Right forelimb (tissue), 1 donor: ENCODE results near the gene NIT1.
"Not testable (repeated sequence)": the region's sequence is repeated elsewhere in the genome, so short reads cannot be mapped to it uniquely, and the experiment has no call there.

Source experiments
- DNase-seq: peaks from one replicate; pipeline ENCODE4 v3.0.0-alpha.2; 2018

The NIT1 gene

GRCh38 chr1:161115961-161116360 lies 1.9 kb upstream of the NIT1 start:
- not testable (repeated sequence) for DNase-seq

- DNase-seq: no peak
Measured at GRCh38 chr1:161119092-161119903, 1.4 kb downstream of the NIT1 start.

GRCh38 chr1:161121042-161121650 lies 3.2 kb downstream of the NIT1 start:
- DNase-seq: no peak

- DNase-seq: no peak
Measured at GRCh38 chr1:161121834-161122233, 3.9 kb downstream of the NIT1 start.

- no peak for DNase-seq
Measured at GRCh38 chr1:161122967-161123366, 5.1 kb downstream of the NIT1 start.

DNA sequence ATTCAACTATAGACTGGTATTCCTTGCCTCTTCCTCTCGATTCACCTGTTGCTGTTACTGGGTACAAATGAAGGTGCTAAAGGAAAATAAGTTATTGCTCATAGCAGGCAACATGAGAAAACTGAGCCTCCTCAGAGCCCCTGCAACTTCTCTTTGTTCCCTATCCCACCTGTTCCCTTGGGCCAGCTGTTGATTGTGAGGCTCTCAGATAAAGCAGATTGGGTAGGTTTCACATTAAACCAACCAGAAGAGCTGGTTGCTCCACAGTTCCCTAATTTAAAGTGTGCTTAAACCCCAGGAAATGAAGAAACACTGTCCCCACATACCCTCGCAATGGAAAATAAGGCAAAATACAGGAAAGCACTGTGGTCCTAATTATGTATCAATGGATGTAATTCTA lies 9.7 kb downstream of the NIT1 start:
- no peak for DNase-seq

DNA sequence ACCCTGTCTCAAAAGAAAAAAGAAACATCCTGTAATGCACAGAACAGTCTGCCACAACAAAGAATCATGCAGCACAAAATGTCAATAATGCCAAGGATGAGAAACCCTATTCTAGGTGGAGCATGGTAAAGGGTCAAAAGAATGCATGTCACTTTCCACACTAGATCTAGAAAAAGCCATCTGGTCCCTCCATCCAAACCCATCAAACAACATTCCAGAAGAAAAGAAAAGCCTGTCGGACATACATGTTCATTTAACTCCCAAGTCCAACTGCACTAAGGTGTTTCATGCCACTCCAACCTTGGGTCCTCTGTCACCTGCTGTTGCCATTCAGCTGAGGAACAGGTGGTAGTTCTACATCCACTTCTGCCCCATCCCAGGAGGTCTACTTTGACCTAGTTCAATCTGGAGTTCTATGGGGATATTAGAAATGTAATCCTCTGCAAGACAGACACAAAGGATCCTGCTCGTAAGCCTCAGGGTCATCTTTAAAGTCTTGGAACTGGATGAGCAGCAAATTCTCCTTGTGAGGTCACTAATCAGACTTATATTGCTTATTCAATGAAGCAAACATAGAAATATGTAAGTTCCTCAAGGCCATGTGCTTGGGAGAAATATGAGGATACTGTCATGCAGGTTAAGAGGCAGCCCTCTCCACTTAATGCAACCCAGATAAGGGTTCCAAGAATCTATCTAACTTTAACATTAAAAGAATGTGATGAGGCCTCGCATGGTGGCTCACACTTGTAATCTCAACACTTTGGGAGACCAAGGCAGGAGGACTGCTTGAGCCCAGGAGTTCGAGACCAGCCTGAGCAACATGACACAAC lies 10.9 kb downstream of the NIT1 start:
- DNase-seq: no peak

DNA sequence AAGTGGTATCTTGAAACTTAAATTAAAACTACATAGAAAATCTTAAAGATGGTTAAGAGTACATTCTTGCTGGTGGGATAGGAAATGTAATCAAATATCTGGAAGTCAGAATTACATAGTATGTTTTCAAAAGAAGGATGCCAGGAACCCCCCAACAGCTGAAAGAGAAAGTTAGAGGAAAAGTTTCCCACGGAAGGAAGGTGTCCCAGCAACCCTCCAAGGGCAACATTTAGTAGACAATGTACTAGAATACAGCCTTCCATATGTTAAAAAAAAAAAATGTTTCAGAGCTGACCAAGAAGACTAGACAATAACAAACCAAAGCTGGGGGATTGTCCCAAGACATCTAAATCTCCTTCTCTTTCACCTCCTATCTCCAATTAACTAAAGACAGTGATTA lies 12.4 kb downstream of the NIT1 start:
- DNase-seq: no peak

DNA sequence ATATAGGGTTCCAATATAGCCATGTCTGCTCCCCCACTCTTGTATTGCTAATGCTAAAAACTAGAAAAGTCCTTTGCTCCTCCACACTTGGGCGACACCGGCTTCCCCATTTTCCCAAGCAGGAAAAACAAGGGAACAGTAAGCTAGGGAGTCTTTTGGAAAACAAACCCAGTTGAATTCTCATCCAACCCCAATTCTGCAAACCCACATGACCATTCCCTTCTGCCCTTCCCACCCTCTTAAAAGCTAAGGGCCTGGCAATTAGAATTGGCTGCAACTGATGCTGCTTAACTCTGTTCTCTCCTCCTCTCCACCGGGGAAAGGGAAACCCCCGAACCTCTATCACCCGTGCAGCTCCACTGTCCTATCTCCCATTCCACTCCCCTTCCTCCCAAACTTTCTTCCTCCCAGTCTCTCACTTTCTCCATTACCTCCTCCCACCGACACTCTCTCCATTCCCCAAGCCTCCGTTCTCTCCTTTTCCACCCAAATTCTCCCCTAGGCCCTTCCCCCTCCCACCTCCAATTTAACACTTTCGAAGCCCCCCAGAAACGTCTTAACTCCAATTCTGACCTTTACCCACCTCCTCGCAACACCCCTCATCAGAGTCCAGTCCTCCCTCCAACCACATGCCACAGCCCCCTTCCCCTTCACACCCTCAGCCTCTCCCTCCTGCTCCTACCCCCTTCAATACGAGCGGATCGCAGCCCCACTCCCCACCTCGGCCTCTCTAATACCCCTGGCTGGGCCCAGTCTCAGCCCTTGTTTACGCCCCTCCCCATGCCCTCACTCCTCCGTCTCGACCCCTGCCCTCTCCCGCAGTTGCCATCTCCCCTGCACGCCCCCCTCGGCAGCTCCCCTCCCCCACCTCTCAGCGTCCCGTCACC lies 13.9 kb downstream of the NIT1 start:
- DNase-seq: no peak

- peak; percentile 97 for DNase-seq
Measured at GRCh38 chr1:161132410-161133219, 14.7 kb downstream of the NIT1 start, which contains the start of gene DEDD. TSS of gene DEDD (minus strand) at chr1:161132667. CDS start at chr1:161124462, 8,205 bp downstream.

- no peak for DNase-seq
Measured at GRCh38 chr1:161133220-161133740, 15.4 kb downstream of the NIT1 start.

DNA sequence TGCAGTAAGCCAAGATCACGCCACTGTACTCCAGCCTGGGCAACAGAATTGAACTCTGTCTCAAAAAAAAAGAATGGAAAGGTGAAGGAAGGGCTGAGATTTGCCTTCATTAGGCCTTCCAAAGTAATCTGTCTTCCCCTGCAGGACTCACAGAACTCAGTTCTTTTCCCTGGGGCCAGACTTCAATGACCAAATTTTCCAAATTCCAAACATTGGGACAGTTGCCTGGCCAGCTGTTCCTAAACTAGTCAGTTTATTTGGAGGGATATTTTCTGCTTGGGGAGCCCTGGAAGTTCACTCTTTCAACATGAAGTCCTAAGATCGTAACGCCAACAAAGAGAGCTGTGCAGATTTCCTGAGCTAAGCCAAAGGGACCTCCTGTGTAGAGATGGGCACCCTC lies 20.0 kb downstream of the NIT1 start:
- no peak for DNase-seq

DNA sequence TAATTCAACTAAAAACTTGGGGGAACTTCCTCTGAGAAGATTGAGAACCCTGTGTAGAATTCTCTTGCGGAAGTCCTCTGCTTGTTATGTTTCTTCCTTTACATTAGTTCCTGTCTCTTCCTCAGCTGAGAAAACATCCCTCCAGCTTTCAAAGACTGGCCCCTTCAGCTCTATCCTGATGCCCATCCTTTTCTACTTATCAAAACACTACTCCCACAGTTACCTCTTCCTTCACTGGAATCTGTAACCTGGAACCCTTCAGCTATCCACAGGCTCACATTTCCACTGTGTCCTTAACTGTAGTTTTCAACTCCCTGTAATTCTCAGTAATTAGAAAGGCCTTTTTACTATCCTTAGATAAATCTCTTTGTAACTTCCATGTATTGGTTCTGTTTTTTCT lies 20.5 kb downstream of the NIT1 start:
- no peak for DNase-seq

- DNase-seq: no peak
Measured at GRCh38 chr1:161139766-161140165, 21.9 kb downstream of the NIT1 start.

GRCh38 chr1:161140755-161141400 lies 23.0 kb downstream of the NIT1 start:
- no peak for DNase-seq

DNA sequence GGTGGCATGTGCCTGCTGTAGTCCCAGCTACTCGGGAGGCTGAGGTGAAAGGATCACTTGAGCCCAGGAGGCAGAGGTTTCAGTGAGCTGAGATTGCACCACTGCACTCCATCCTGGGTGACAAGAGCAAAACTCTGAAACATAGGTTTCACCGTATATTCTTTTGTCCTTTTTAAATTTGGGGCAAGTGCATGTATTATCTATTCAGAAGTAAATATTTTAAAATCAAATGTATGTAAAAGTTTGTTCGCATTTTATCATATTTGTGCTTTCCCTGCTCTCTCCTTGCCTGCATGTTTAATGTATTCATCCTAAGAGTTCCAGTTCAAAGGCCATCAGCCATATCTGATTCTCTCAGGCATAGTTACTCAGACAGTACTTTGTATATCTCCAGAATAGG lies 27.9 kb downstream of the NIT1 start:
- DNase-seq: no peak

- no peak for DNase-seq
Measured at GRCh38 chr1:161153176-161153575, 35.3 kb downstream of the NIT1 start.

DNA sequence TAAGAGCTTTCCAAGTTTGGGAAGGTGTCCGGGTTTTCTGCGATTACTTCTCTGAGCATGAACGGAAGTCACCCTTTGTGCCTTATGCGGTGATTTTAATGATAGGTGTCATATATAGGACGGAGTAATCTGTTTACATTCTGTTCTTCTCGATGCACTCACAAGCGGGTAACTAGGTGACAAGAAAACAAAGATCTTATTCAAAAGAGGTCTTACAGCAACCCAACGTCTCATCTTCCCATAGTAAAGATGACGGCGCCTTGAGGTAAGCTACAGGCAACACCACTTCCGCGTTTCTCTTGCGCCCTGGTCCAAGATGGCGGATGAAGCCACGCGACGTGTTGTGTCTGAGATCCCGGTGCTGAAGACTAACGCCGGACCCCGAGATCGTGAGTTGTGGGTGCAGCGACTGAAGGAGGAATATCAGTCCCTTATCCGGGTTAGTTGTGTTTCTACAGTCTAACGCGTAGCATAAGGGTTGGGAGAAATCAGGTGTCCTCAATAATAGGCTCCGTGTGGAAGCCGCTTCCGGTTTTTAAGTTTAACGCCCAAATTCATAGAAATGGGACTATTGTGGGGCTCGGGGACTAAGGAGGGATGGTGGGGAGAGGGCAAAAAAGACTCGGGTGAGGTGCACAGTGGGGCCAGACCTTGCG lies 35.9 kb downstream of the NIT1 start, which contains the start of gene UFC1:
Gene UFC1, plus strand, starts transcription at position 297 of the 656 bp plus-strand sequence. Its CDS starts 20 bp downstream, at position 317.
- DNase-seq: peak; percentile 87

GRCh38 chr1:161157867-161158266 lies 40.0 kb downstream of the NIT1 start:
- DNase-seq: no peak
